K562 (cell line): ENCODE measurements around the gene XPNPEP1. TPM values are rescaled to one million over a fixed set of nuclear protein-coding genes. Genes with fewer than 3 reads are reported as not detected.

ENCODE experiments used
- ATAC-seq: fragments of 200-7000 bp; cut with Tn5 transposase; 3 replicates; pipeline ENCODE4 v1.9.1; 2020; ENCODE audit warnings: moderate library complexity
- BruUV-seq: library from RNA; stranded (reverse); fragments of 400-500 nt; replicated peaks from 2 replicates; lab custom pipeline; 2021; lab: Mats Ljungman, UMichigan
- CTCF ChIA-PET: fragments of 300-600 bp; formaldehyde crosslinking; extraction: SDS; loops from one replicate; lab custom pipeline; 2021; ENCODE audit warnings: low intra/inter-chr PET ratio; lab: Yijun Ruan, JAX
- POLR2A ChIA-PET: fragments of 300-600, 350-650 bp; sonication (Branson Sonifier 250); formaldehyde crosslinking; extraction: SDS; loops from one replicate; lab custom pipeline; 2021; ENCODE audit warnings: antibody characterized with exemption, inconsistent platforms; lab: Yijun Ruan, JAX
- DNase-seq, 4 experiments: peaks; one replicate each; pipeline versions ENCODE4 v3.0.0 to v3.0.0-alpha.2; 2011 to 2018; ENCODE audit warnings: low spot score in 3 of 4, mixed read lengths in 3 of 4; ENCODE audit errors: extremely low read depth in 1 of 4
- FAIRE-seq: peaks from 2 replicates; lab custom pipeline; 2011; peaks lifted over from hg19 to GRCh38; lab: Jason Lieb, UNC
- H2AFZ ChIP-seq: 2 replicates; pipeline ENCODE4 v1.6.0; 2011; ENCODE audit warnings: low read depth, low read length, control low read depth, inconsistent platforms
- H3K27ac ChIP-seq: fragments of 200-600 bp; 3 replicates; pipeline ENCODE4 v1.8.0; 2011; ENCODE audit warnings: low read depth, mild to moderate bottlenecking, control low read depth, inconsistent platforms, low read length, moderate library complexity, mixed read lengths; ENCODE audit errors: extremely low read depth
- H3K27me3 ChIP-seq, 2 experiments: fragments of 300-600 bp in 1 of 2; 2 replicates in 1 of 2; 3 replicates in 1 of 2; pipeline versions ENCODE4 v1.6.0 to v1.8.0; 2011; ENCODE audit warnings: inconsistent platforms in 2 of 2, low read length in 2 of 2, mild to moderate bottlenecking in 1 of 2, mixed read lengths in 1 of 2, moderate library complexity in 1 of 2; ENCODE audit not compliant: control insufficient read depth in 2 of 2, insufficient read depth in 2 of 2
- H3K36me3 ChIP-seq: fragments of 300-600 bp; 3 replicates; pipeline ENCODE4 v1.8.0; 2011; ENCODE audit warnings: mild to moderate bottlenecking, low read length, inconsistent platforms; ENCODE audit not compliant: control insufficient read depth, insufficient read depth
- H3K4me1 ChIP-seq, 2 experiments: fragments of 200-600 bp in 1 of 2; replicated peaks in 1 of 2; 2 replicates in 1 of 2; 3 replicates in 1 of 2; pipeline versions ENCODE4 v1.5.1 to v1.8.0; 2011; ENCODE audit warnings: inconsistent platforms in 2 of 2, low read length in 2 of 2, mild to moderate bottlenecking in 1 of 2, mixed read lengths in 1 of 2, moderate library complexity in 1 of 2; ENCODE audit not compliant: control insufficient read depth in 2 of 2, insufficient read depth in 2 of 2
- H3K4me2 ChIP-seq: 2 replicates; pipeline ENCODE4 v1.6.1; 2011; ENCODE audit warnings: low read length, control low read depth, inconsistent platforms, mixed read lengths; ENCODE audit not compliant: insufficient read depth
- H3K4me3 ChIP-seq: fragments of 200-600 bp; sonication (generic), shearing (Covaris generic); 2 replicates; pipeline ENCODE4 v1.5.1; 2016; ENCODE audit warnings: control low read depth, inconsistent platforms
- H3K79me2 ChIP-seq: fragments of 200-600 bp; 3 replicates; pipeline ENCODE4 v1.8.0; 2011; ENCODE audit warnings: low read length, inconsistent platforms; ENCODE audit not compliant: control insufficient read depth, insufficient read depth
- H3K9ac ChIP-seq, 2 experiments: 2 replicates each; pipeline versions ENCODE4 v1.6.0 to v1.6.1; 2011; ENCODE audit warnings: low read depth in 2 of 2, low read length in 2 of 2, control low read depth in 1 of 2, inconsistent platforms in 1 of 2, mild to moderate bottlenecking in 1 of 2, mixed read lengths in 1 of 2; ENCODE audit not compliant: insufficient read depth in 1 of 2
- H3K9me1 ChIP-seq: one replicate; pipeline ENCODE4 v1.6.0; 2011; ENCODE audit warnings: inconsistent platforms, mild to moderate bottlenecking, low read length, moderate library complexity; ENCODE audit not compliant: control insufficient read depth, insufficient read depth
- H3K9me3 ChIP-seq: replicated peaks from 2 replicates; pipeline ENCODE4 v1.5.1; 2011; ENCODE audit warnings: low read depth, low read length, inconsistent platforms; ENCODE audit not compliant: control insufficient read depth, insufficient read depth
- H4K20me1 ChIP-seq: replicated peaks from 2 replicates; pipeline ENCODE4 v1.6.1; 2011; ENCODE audit warnings: low read length, inconsistent platforms, mixed read lengths; ENCODE audit not compliant: control insufficient read depth, insufficient read depth
- CAMTA2 ChIP-seq: fragments of 250-450 bp; sonication (Bioruptor Pico); conservative IDR thresholded peaks from 2 replicates; pipeline ENCODE4 v1.5.1; 2022
- FOXJ3 ChIP-seq: sonication (generic); formaldehyde crosslinking; IDR thresholded peaks from 2 replicates; pipeline ENCODE4 v1.4.0; 2020; ENCODE audit warnings: mild to moderate bottlenecking, missing genetic modification reagents
- JUN ChIP-seq, 2 experiments: sonication (generic) in 1 of 2; formaldehyde crosslinking in 1 of 2; IDR thresholded peaks; 2 replicates each; pipeline versions ENCODE4 v1.6.1 to v1.8.0; 2012 to 2022; ENCODE audit warnings: borderline replicate concordance in 2 of 2, mild to moderate bottlenecking in 2 of 2, improper control_type of control experiment in 1 of 2, low read depth in 1 of 2, low read length in 1 of 2, missing genetic modification reagents in 1 of 2
- PRMT5 ChIP-seq: sonication (generic); formaldehyde crosslinking; IDR thresholded peaks from 2 replicates; pipeline ENCODE4 v1.5.0; 2020; ENCODE audit warnings: missing genetic modification reagents
- PTRF ChIP-seq: fragments of 450-650 bp; IDR thresholded peaks from 2 replicates; pipeline ENCODE4 v1.6.1; 2016; ENCODE audit warnings: mild to moderate bottlenecking, missing genetic modification characterization, missing compliant biosample characterization
- RAD21 ChIP-seq, 2 experiments: fragments of 250-450 bp in 1 of 2; fragments of 450-650 bp in 1 of 2; sonication (Bioruptor Pico) in 1 of 2; formaldehyde crosslinking in 1 of 2; IDR thresholded peaks in 1 of 2; conservative IDR thresholded peaks in 1 of 2; 2 replicates each; pipeline versions ENCODE4 v1.4.0 to v1.8.0; 2020 to 2022; ENCODE audit warnings: mild to moderate bottlenecking in 2 of 2, moderate library complexity in 1 of 2
- RB1 ChIP-seq: fragments of 450-650 bp; IDR thresholded peaks from 2 replicates; pipeline ENCODE4 v1.6.1; 2017; ENCODE audit warnings: low read depth, mild to moderate bottlenecking
- TFAM ChIP-seq: fragments of 250-450 bp; sonication (Bioruptor Pico); conservative IDR thresholded peaks from 2 replicates; pipeline ENCODE4 v1.5.0; 2021; ENCODE audit warnings: mild to moderate bottlenecking, moderate library complexity
- WGBS: fragments of 100-300 bp; shearing (Covaris generic); methylation state at CpG from one replicate; pipeline ENCODE4 v1.1.6; 2016; ENCODE audit warnings: low coverage, mixed read lengths; ENCODE audit not compliant: insufficient coverage; ENCODE audit errors: missing lambda C conversion rate; 5-methylcytosine and 5-hydroxymethylcytosine counted together
- in situ Hi-C: fragments of 300-500 bp; cut with MboI; formaldehyde crosslinking; loops from 4 replicates; pipeline ENCODE4 v1.15.0; 2018; ENCODE audit warnings: inconsistent platforms, mixed read lengths
- intact Hi-C: fragments of 100-400 bp; cut with micrococcal nuclease; formaldehyde crosslinking; loops from 2 replicates; pipeline ENCODE4 v1.14.2; 2022
- polyA plus RNA-seq, 8 experiments: library from polyadenylated mRNA; depleted of rRNA in 4 of 8; stranded (reverse) in 5 of 8; unstranded in 3 of 8; fragments of >200 nt; fragmentation: Nextera tagmentation in 2 of 8; fragmentation: Illumina TruSeq in 1 of 8; extraction: Ambion mirVana in 2 of 8; extraction: Trizol in 1 of 8; gene quantifications; 2 replicates each; pipeline versions ENCODE4 v1.2.1 to v1.2.3, GENCODE V29; 2011 to 2014; ENCODE audit warnings: inconsistent platforms in 1 of 8, missing spikeins in 1 of 8
- total RNA-seq, 7 experiments: library from RNA; depleted of rRNA in 6 of 7; stranded (reverse); fragments of >200 nt in 6 of 7; fragmentation: Illumina TruSeq in 2 of 7; extraction: Trizol in 2 of 7; gene quantifications; 2 replicates each; pipeline versions ENCODE4 v1.2.1 to v1.2.3, GENCODE V29; 2011 to 2021; ENCODE audit warnings: low replicate concordance in 1 of 7
- TF ChIP-seq, protein P1 (sequence below): sonication (generic); formaldehyde crosslinking; IDR thresholded peaks from 2 replicates; pipeline ENCODE4 v1.4.0; 2020; ENCODE audit warnings: mild to moderate bottlenecking, missing genetic modification reagents
- TF ChIP-seq, protein P2 (sequence below): sonication (generic); IDR thresholded peaks from 2 replicates; pipeline ENCODE4 v1.6.1; 2016
- TF ChIP-seq, protein P3 (sequence below): sonication (generic); formaldehyde crosslinking; IDR thresholded peaks from 2 replicates; pipeline ENCODE4 v1.8.1; 2023; ENCODE audit warnings: missing genetic modification reagents, mild to moderate bottlenecking, borderline replicate concordance
- TF ChIP-seq, protein P4 (sequence below): IDR thresholded peaks from 2 replicates; pipeline ENCODE4 v1.6.1; 2011; ENCODE audit not compliant: insufficient read length; ENCODE audit errors: extremely low read depth

The XPNPEP1 gene
- total and polyA plus RNA-seq, 9 of the 15 experiments (the other 6 are each of a cell fraction or from before 2014, with no cell fraction given): 24.2 to 93.5 (median 40.1) TPM

DNA sequence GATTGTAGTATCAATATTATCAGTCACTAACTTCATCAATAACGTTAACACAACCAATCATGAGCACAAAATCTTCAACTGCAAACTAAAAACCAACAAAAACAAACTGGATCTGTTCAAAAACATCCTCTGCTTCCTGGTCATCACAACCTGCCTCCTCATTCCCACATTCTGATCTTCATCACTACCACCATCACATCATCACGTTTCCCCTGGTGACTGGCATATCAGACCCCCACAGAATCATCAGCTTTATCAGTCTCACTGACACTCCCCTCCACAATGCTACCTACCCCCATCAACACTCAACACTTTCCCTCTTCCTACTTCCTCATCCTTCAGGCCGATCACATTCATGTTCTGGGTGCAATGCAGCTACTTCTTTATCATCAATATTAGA is 11.4 kb downstream of the XPNPEP1 start:
- 52% methylated on average over 2 of the region's 3 CpGs for WGBS
- ChIA-PET POLR2A (no interaction called here), CTCF (no interaction called here)
- in situ Hi-C loops: no loop called here
- Histone ChIP-seq H3K9ac (no peak overlapping the region), H2AFZ (no peak overlapping the region), H3K4me2 (no peak overlapping the region), H3K4me3 (no peak overlapping the region), H4K20me1 (no peaks in the 10 kb centered on the region), H3K4me1 (0 out of 5 replicates have a peak, but pooled peaks cover 0 to 4% of the 10 kb centered on the region in 2 experiments), H3K9me1 (no peaks in the 10 kb centered on the region), H3K36me3 (peaks cover 21% of the 10 kb centered on the region; the same call in 2 of the 3 replicates), H3K27ac (no peak overlapping the region), H3K79me2 (peaks cover 10% of the 10 kb centered on the region; the same call in 2 of the 3 replicates), H3K27me3 (no peaks in the 10 kb centered on the region), H3K9me3 (no peaks in the 10 kb centered on the region)
- DNase-seq: no peak
- no peak for ATAC-seq
- no peak for FAIRE-seq
- BruUV-seq: no TSS peak
- intact Hi-C loops: no loop called here
- TF ChIP-seq PTRF (tag): no peak
- TF ChIP-seq FOXJ3 (CRISPR knock-in tag): no peak
- TF ChIP-seq TFAM (CRISPR knock-in tag): no peak
- TF ChIP-seq, protein P1, sequence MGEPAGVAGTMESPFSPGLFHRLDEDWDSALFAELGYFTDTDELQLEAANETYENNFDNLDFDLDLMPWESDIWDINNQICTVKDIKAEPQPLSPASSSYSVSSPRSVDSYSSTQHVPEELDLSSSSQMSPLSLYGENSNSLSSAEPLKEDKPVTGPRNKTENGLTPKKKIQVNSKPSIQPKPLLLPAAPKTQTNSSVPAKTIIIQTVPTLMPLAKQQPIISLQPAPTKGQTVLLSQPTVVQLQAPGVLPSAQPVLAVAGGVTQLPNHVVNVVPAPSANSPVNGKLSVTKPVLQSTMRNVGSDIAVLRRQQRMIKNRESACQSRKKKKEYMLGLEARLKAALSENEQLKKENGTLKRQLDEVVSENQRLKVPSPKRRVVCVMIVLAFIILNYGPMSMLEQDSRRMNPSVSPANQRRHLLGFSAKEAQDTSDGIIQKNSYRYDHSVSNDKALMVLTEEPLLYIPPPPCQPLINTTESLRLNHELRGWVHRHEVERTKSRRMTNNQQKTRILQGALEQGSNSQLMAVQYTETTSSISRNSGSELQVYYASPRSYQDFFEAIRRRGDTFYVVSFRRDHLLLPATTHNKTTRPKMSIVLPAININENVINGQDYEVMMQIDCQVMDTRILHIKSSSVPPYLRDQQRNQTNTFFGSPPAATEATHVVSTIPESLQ: no peak
- no peak for TF ChIP-seq JUN (IDR thresholded peaks at IDR 0.05; ENCODE audit: borderline replicate concordance, low read depth, low read length)
- TF ChIP-seq JUN (CRISPR knock-in tag; IDR thresholded peaks at IDR 0.05; ENCODE audit: borderline replicate concordance): no peak
- no peak for TF ChIP-seq PRMT5 (CRISPR knock-in tag)
- TF ChIP-seq, protein P2, sequence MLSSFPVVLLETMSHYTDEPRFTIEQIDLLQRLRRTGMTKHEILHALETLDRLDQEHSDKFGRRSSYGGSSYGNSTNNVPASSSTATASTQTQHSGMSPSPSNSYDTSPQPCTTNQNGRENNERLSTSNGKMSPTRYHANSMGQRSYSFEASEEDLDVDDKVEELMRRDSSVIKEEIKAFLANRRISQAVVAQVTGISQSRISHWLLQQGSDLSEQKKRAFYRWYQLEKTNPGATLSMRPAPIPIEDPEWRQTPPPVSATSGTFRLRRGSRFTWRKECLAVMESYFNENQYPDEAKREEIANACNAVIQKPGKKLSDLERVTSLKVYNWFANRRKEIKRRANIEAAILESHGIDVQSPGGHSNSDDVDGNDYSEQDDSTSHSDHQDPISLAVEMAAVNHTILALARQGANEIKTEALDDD: no peak
- TF ChIP-seq, protein P3, sequence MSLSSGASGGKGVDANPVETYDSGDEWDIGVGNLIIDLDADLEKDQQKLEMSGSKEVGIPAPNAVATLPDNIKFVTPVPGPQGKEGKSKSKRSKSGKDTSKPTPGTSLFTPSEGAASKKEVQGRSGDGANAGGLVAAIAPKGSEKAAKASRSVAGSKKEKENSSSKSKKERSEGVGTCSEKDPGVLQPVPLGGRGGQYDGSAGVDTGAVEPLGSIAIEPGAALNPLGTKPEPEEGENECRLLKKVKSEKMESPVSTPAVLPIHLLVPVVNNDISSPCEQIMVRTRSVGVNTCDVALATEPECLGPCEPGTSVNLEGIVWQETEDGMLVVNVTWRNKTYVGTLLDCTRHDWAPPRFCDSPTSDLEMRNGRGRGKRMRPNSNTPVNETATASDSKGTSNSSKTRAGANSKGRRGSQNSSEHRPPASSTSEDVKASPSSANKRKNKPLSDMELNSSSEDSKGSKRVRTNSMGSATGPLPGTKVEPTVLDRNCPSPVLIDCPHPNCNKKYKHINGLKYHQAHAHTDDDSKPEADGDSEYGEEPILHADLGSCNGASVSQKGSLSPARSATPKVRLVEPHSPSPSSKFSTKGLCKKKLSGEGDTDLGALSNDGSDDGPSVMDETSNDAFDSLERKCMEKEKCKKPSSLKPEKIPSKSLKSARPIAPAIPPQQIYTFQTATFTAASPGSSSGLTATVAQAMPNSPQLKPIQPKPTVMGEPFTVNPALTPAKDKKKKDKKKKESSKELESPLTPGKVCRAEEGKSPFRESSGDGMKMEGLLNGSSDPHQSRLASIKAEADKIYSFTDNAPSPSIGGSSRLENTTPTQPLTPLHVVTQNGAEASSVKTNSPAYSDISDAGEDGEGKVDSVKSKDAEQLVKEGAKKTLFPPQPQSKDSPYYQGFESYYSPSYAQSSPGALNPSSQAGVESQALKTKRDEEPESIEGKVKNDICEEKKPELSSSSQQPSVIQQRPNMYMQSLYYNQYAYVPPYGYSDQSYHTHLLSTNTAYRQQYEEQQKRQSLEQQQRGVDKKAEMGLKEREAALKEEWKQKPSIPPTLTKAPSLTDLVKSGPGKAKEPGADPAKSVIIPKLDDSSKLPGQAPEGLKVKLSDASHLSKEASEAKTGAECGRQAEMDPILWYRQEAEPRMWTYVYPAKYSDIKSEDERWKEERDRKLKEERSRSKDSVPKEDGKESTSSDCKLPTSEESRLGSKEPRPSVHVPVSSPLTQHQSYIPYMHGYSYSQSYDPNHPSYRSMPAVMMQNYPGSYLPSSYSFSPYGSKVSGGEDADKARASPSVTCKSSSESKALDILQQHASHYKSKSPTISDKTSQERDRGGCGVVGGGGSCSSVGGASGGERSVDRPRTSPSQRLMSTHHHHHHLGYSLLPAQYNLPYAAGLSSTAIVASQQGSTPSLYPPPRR (CRISPR knock-in tag): no peak
- no peak for TF ChIP-seq CAMTA2
- TF ChIP-seq RB1: no peak
- TF ChIP-seq, protein P4, sequence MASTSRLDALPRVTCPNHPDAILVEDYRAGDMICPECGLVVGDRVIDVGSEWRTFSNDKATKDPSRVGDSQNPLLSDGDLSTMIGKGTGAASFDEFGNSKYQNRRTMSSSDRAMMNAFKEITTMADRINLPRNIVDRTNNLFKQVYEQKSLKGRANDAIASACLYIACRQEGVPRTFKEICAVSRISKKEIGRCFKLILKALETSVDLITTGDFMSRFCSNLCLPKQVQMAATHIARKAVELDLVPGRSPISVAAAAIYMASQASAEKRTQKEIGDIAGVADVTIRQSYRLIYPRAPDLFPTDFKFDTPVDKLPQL: no peak
- TF ChIP-seq RAD21 (CRISPR knock-in tag; conservative IDR thresholded peaks at IDR 0.05 in 1 of 2, IDR thresholded peaks at IDR 0.05 in 1 of 2): no peak
